SK-N-SH treated with all-trans-retinoic acid at 6 μM for 48 hours (cell line): Measurements from ENCODE around the gene SWSAP1.

ENCODE experiments used
- ARNTL ChIP-seq: fragments of 450-650 bp; formaldehyde crosslinking; IDR thresholded peaks from 2 replicates; pipeline ENCODE4 v1.5.0; 2020; ENCODE audit warnings: low read depth, mild to moderate bottlenecking, moderate library complexity, borderline replicate concordance
- OSR1 ChIP-seq: fragments of 250-450 bp; sonication (Bioruptor Pico); IDR thresholded peaks from 2 replicates; pipeline ENCODE4 v1.8.0; 2022; ENCODE audit warnings: moderate library complexity, mild to moderate bottlenecking, inconsistent platforms
- SNAI2 ChIP-seq: fragments of 250-450 bp; sonication (Bioruptor Pico); IDR thresholded peaks from 2 replicates; pipeline ENCODE4 v1.5.0; 2020; ENCODE audit warnings: mild to moderate bottlenecking, moderate library complexity
- ZC3H10 ChIP-seq: fragments of 250-450 bp; sonication (Bioruptor Pico); IDR thresholded peaks from 2 replicates; pipeline ENCODE4 v1.5.1; 2021; ENCODE audit warnings: mild to moderate bottlenecking, moderate library complexity
- ZFP3 ChIP-seq: fragments of 250-450 bp; sonication (Bioruptor Pico); IDR thresholded peaks from 2 replicates; pipeline ENCODE4 v1.5.0; 2020; ENCODE audit warnings: mild to moderate bottlenecking, moderate library complexity
- ZFP30 ChIP-seq: fragments of 450-650 bp; formaldehyde crosslinking; IDR thresholded peaks from 2 replicates; pipeline ENCODE4 v1.5.0; 2022; ENCODE audit warnings: mild to moderate bottlenecking, moderate library complexity
- TF ChIP-seq, protein P1 (sequence below): fragments of 250-450 bp; sonication (Bioruptor Pico); IDR thresholded peaks from 2 replicates; pipeline ENCODE4 v1.8.0; 2020; ENCODE audit warnings: mild to moderate bottlenecking, moderate library complexity, borderline replicate concordance

DNA sequence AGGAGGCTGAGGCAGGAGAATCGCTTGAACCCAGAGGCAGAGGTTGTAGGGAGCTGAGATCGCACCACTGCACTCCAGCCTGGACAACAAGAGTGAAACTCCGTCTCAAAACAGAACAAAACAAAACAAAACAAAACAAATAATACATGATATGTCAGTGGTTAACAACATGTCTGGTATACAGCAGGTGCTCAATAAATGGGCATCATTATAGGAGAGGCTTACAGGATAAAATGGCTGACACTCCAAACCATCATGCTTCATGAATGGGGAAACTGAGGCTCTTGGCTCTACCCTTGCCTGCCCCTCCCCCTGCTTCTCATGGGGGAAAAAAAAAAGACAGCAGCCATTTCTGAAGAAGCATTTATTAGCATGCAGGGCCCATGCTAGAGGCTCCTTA, 32.0 kb upstream of the SWSAP1 start:
- no peak for TF ChIP-seq ZFP3
- no peak for TF ChIP-seq SNAI2 (CRISPR knock-in tag)
- no peak for TF ChIP-seq ZFP30
- TF ChIP-seq, protein P1, sequence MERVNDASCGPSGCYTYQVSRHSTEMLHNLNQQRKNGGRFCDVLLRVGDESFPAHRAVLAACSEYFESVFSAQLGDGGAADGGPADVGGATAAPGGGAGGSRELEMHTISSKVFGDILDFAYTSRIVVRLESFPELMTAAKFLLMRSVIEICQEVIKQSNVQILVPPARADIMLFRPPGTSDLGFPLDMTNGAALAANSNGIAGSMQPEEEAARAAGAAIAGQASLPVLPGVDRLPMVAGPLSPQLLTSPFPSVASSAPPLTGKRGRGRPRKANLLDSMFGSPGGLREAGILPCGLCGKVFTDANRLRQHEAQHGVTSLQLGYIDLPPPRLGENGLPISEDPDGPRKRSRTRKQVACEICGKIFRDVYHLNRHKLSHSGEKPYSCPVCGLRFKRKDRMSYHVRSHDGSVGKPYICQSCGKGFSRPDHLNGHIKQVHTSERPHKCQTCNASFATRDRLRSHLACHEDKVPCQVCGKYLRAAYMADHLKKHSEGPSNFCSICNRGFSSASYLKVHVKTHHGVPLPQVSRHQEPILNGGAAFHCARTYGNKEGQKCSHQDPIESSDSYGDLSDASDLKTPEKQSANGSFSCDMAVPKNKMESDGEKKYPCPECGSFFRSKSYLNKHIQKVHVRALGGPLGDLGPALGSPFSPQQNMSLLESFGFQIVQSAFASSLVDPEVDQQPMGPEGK (CRISPR knock-in tag), result no peak
- no peak for TF ChIP-seq ZC3H10 (CRISPR knock-in tag)
- TF ChIP-seq ARNTL (CRISPR knock-in tag), result no peak
- TF ChIP-seq OSR1 (CRISPR knock-in tag), result no peak
